GM12878 (cell line): ENCODE results near the gene UNC93B1. TPM values are rescaled to one million over a fixed set of nuclear protein-coding genes. Genes with fewer than 3 reads are reported as not detected.

ENCODE experiments used
- BACH1 ChIP-seq: fragments of 450-650 bp; IDR thresholded peaks from 2 replicates; pipeline ENCODE4 v1.6.1; 2017; ENCODE audit warnings: mild to moderate bottlenecking, borderline replicate concordance
- CBX5 ChIP-seq: sonication (generic); IDR thresholded peaks from 2 replicates; pipeline ENCODE4 v1.6.1; 2016; ENCODE audit warnings: low read depth, moderate library complexity, mild to moderate bottlenecking, inconsistent platforms
- CHD1 ChIP-seq: IDR thresholded peaks from 2 replicates; pipeline ENCODE4 v1.6.1; 2012; ENCODE audit warnings: low read depth, low read length, improper control_type of control experiment
- CREM ChIP-seq: IDR thresholded peaks from 2 replicates; pipeline ENCODE4 v1.6.1; 2014; ENCODE audit warnings: antibody characterized with exemption, low read depth
- CUX1 ChIP-seq: IDR thresholded peaks from 2 replicates; pipeline ENCODE4 v1.6.1; 2012; ENCODE audit warnings: improper control_type of control experiment, low read depth, low read length; ENCODE audit not compliant: insufficient replicate concordance
- DPF2 ChIP-seq: fragments of 450-650 bp; IDR thresholded peaks from 2 replicates; pipeline ENCODE4 v1.6.1; 2017; ENCODE audit warnings: mild to moderate bottlenecking
- EGR1 ChIP-seq, 2 experiments: IDR thresholded peaks; 1 replicate in 1 of 2; 2 replicates in 1 of 2; pipeline ENCODE4 v1.6.1; 2011 to 2012; ENCODE audit warnings: low read depth in 2 of 2, low read length in 2 of 2, borderline replicate concordance in 1 of 2, mild to moderate bottlenecking in 1 of 2, moderate library complexity in 1 of 2
- FOS ChIP-seq: IDR thresholded peaks from 3 replicates; pipeline ENCODE4 v1.6.1; 2011; ENCODE audit warnings: borderline replicate concordance; ENCODE audit not compliant: insufficient read length; ENCODE audit errors: extremely low read depth
- HDGF ChIP-seq: fragments of 450-650 bp; IDR thresholded peaks from 2 replicates; pipeline ENCODE4 v1.6.1; 2016; ENCODE audit warnings: antibody characterized with exemption
- MYB ChIP-seq: fragments of 150-350 bp; IDR thresholded peaks from 2 replicates; pipeline ENCODE4 v1.6.1; 2014; ENCODE audit warnings: mild to moderate bottlenecking, low read depth, low read length, borderline replicate concordance
- NRF1 ChIP-seq: conservative IDR thresholded peaks from 2 replicates; pipeline ENCODE4 v1.6.1; 2011; ENCODE audit warnings: mild to moderate bottlenecking, low read depth, low read length, improper control_type of control experiment
- RUNX3 ChIP-seq: IDR thresholded peaks from 2 replicates; pipeline ENCODE4 v1.6.1; 2012; ENCODE audit warnings: low read length, inconsistent platforms
- SP1 ChIP-seq: IDR thresholded peaks from one replicate; pipeline ENCODE4 v1.6.1; 2011; ENCODE audit warnings: low read depth, low read length
- SUZ12 ChIP-seq: fragments of 200-600 bp; sonication (generic); IDR thresholded peaks from one replicate; pipeline ENCODE4 v1.6.1; 2018; ENCODE audit warnings: antibody characterized with exemption, mild to moderate bottlenecking; ENCODE audit not compliant: unreplicated experiment
- TAF1 ChIP-seq: IDR thresholded peaks from 2 replicates; pipeline ENCODE4 v1.6.1; 2011; ENCODE audit warnings: mild to moderate bottlenecking, low read depth, low read length, borderline replicate concordance
- ZNF274 ChIP-seq: IDR thresholded peaks from one replicate; pipeline ENCODE4 v1.8.0; 2011; ENCODE audit not compliant: insufficient read length, insufficient read depth
- ZSCAN29 ChIP-seq: fragments of 450-650 bp; IDR thresholded peaks from 2 replicates; pipeline ENCODE4 v1.6.1; 2017; ENCODE audit warnings: mild to moderate bottlenecking, moderate library complexity
- polyA plus RNA-seq, 11 experiments: library from polyadenylated mRNA; depleted of rRNA in 4 of 11; unstranded in 6 of 11; stranded (reverse) in 5 of 11; fragments of >200 nt; fragmentation: Nextera tagmentation in 4 of 11; fragmentation: Illumina TruSeq in 1 of 11; extraction: Ambion mirVana in 4 of 11; extraction: Trizol in 1 of 11; gene quantifications; 1 replicate in 1 of 11; 2 replicates in 10 of 11; pipeline versions ENCODE4 v1.2.1 to v1.2.3, GENCODE V29; 2011 to 2016; ENCODE audit warnings: inconsistent platforms in 2 of 11, missing spikeins in 2 of 11, low read depth in 1 of 11
- total RNA-seq, 4 experiments: library from RNA; depleted of rRNA in 3 of 4; stranded (reverse); fragments of >200 nt in 3 of 4; fragmentation: Illumina TruSeq in 1 of 4; extraction: Trizol in 1 of 4; gene quantifications; 2 replicates each; pipeline versions ENCODE4 v1.2.1 to v1.2.3, GENCODE V29; 2013 to 2021
- TF ChIP-seq, protein P1 (sequence below): fragments of 450-650 bp; IDR thresholded peaks from 2 replicates; pipeline ENCODE4 v1.6.1; 2017; ENCODE audit warnings: mild to moderate bottlenecking, moderate library complexity
- TF ChIP-seq, protein P2 (sequence below): fragments of 450-650 bp; IDR thresholded peaks from 2 replicates; pipeline ENCODE4 v1.6.1; 2017; ENCODE audit warnings: mild to moderate bottlenecking, low read depth, inconsistent platforms; ENCODE audit not compliant: poor library complexity, severe bottlenecking

The UNC93B1 gene
- total and polyA plus RNA-seq, 10 of the 15 experiments (the other 5 are each of a cell fraction or from before 2014, with no cell fraction given): 1.3 to 79.7 (median 36.3) TPM

DNA sequence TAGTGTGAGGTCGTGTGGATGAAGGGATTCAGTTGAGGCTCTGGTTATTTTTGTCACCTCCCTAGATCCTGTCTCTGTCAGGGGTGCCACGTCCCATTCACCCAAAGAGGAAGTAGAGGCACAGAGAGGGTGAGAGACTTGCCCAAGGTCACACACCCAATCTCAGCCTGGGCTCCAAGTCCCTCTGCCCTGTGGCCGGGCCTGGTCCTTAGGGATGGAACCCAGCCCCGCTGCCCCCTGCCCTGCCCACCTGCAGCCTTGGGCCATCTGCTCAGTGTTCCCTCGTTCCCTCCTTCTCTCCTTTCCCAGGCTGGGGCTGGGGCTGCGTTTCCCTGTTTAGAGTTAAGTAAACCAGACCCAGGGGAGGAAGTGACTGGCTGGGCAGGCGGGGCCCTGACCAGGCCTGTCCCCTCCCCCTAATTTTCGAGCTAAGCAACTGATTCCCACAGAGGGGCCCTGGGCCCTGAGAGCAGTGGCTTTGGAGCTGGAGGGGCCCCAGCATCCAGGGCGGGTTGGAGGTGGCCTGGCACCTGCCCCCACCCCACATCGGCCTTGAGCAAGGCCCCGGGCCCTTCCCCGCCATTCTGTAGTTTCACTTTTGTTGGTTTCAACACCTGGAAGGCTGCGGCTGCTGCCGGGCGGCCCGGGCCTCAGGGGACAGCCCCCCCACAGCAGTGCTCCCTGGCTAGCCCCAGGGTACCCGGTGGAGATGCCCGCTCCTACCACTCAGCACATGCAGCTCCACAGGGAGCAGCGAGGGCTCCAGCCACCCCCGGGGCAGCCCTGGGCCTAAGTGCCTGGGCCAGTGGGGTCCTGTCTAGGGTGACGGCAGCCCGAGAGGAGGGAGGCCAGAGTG lies 36.4 kb upstream of the UNC93B1 start (continued):
- TF ChIP-seq FOS (no peak), ZNF274 (no peak), DPF2 (peak; percentile 80), ZSCAN29 (no peak), RUNX3 (peak; percentile 72), HDGF (no peak; the same call in 1 of the 2 replicates), BACH1 (no peak), SP1 (peak; percentile 14), MYB (no peak), CREM (no peak), CUX1 (no peak), TAF1 (no peak), CBX5 (no peak), SUZ12 (no peak), NRF1 (no peak), EGR1 (IDR thresholded peaks at IDR 0.05; ENCODE audit: borderline replicate concordance in 1 of 2, low read depth in 2 of 2, low read length in 2 of 2) (no peak), CHD1 (no peak)
- TF ChIP-seq, protein P1, sequence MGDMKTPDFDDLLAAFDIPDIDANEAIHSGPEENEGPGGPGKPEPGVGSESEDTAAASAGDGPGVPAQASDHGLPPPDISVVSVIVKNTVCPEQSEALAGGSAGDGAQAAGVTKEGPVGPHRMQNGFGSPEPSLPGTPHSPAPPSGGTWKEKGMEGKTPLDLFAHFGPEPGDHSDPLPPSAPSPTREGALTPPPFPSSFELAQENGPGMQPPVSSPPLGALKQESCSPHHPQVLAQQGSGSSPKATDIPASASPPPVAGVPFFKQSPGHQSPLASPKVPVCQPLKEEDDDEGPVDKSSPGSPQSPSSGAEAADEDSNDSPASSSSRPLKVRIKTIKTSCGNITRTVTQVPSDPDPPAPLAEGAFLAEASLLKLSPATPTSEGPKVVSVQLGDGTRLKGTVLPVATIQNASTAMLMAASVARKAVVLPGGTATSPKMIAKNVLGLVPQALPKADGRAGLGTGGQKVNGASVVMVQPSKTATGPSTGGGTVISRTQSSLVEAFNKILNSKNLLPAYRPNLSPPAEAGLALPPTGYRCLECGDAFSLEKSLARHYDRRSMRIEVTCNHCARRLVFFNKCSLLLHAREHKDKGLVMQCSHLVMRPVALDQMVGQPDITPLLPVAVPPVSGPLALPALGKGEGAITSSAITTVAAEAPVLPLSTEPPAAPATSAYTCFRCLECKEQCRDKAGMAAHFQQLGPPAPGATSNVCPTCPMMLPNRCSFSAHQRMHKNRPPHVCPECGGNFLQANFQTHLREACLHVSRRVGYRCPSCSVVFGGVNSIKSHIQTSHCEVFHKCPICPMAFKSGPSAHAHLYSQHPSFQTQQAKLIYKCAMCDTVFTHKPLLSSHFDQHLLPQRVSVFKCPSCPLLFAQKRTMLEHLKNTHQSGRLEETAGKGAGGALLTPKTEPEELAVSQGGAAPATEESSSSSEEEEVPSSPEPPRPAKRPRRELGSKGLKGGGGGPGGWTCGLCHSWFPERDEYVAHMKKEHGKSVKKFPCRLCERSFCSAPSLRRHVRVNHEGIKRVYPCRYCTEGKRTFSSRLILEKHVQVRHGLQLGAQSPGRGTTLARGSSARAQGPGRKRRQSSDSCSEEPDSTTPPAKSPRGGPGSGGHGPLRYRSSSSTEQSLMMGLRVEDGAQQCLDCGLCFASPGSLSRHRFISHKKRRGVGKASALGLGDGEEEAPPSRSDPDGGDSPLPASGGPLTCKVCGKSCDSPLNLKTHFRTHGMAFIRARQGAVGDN: no peak
- TF ChIP-seq, protein P2, sequence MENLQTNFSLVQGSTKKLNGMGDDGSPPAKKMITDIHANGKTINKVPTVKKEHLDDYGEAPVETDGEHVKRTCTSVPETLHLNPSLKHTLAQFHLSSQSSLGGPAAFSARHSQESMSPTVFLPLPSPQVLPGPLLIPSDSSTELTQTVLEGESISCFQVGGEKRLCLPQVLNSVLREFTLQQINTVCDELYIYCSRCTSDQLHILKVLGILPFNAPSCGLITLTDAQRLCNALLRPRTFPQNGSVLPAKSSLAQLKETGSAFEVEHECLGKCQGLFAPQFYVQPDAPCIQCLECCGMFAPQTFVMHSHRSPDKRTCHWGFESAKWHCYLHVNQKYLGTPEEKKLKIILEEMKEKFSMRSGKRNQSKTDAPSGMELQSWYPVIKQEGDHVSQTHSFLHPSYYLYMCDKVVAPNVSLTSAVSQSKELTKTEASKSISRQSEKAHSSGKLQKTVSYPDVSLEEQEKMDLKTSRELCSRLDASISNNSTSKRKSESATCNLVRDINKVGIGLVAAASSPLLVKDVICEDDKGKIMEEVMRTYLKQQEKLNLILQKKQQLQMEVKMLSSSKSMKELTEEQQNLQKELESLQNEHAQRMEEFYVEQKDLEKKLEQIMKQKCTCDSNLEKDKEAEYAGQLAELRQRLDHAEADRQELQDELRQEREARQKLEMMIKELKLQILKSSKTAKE: no peak
